Measurements from ENCODE around the gene ZNF365. TPM values are rescaled to one million over a fixed set of nuclear protein-coding genes. Genes with fewer than 3 reads are reported as not detected.

ZNF365 gene
- total RNA-seq, 2 experiments from 2014 or later, result not detected

DNA sequence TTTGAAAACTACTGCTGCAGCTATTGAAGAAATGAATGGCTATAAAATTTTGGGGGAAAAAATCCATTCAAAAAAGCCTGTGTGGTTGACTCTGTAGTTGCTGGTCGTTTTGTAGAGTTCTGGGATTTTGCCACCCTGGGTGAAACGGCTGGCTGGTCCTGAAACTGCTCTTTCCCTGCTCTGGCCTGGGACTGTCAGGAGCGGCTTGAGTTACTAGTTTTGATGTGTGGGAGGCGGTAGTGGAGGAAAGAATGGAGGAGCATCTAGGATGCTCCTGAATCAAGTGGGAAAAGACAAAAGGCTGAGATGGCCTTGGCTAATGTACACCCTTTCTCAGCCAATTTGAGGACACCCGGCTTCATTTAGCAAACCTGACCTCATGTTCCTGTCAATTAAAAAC, 72.5 kb downstream of the ZNF365 start:
- H3K36me3 Mint-ChIP-seq, result no peaks in the 10 kb centered on the region
- CTCF ChIA-PET, result interaction anchor here (2.8 kb wide), 1 partner anchor 9 kb away, joined by 13 read pairs; no protein-coding TSS in a partner anchor
- DNase-seq (no peak), ATAC-seq (no peak)
- peaks cover 32% of the 10 kb centered on the region for H3K27me3 Mint-ChIP-seq
- H3K4me1 Mint-ChIP-seq, result no peaks in the 10 kb centered on the region
- no peak overlapping the region for H3K4me3 Mint-ChIP-seq
- no peaks in the 10 kb centered on the region for H3K9me3 Mint-ChIP-seq (ENCODE audit: low read depth)
- no peak overlapping the region for H3K27ac Mint-ChIP-seq

DNA sequence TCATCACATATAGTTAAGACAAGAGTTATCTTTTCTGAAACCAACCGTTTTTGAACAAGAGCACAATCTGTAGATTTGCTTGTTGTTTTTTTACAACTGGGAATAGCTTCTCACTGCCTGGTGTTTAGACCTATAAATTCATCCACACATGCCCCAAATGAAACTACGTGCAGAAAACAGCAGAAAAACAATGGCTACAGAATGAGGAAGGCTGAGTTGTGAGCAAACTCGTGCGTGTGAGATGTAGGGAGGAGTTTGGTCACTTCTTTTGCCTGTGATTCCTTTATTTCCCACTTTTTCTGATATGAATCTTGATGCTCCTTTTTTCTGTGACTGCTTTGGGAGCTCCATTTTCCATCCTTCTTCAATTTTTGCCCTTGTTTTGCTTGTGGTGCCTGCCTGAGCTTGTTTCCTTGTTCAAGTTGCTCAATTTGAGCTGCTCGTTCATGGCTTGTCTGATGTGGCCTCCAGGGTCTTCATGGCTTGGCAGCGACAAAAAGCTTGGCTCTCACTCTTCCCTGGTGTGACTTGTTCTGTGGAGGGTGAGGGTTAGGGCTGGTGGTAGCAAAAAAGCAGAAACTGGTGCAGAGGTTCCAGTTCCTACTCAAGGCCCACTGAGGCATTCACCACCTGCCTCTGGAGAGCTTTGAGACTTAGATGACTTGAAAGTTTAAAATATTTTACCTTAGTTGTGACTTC, 76.9 kb downstream of the ZNF365 start:
- H3K4me1 Mint-ChIP-seq, result no peaks in the 10 kb centered on the region
- no peak for ATAC-seq
- H3K4me3 Mint-ChIP-seq, result no peak overlapping the region
- DNase-seq, result no peak
- no peaks in the 10 kb centered on the region for H3K9me3 Mint-ChIP-seq (ENCODE audit: low read depth)
- CTCF ChIA-PET, result interaction anchor here (1.0 to 1.5 kb wide), 2 partner anchors 14 to 633 kb away, joined by 3 read pairs; no protein-coding TSS in a partner anchor
- H3K27me3 Mint-ChIP-seq, result peaks cover 38% of the 10 kb centered on the region
- no peaks in the 10 kb centered on the region for H3K36me3 Mint-ChIP-seq
- H3K27ac Mint-ChIP-seq, result no peak overlapping the region

DNA sequence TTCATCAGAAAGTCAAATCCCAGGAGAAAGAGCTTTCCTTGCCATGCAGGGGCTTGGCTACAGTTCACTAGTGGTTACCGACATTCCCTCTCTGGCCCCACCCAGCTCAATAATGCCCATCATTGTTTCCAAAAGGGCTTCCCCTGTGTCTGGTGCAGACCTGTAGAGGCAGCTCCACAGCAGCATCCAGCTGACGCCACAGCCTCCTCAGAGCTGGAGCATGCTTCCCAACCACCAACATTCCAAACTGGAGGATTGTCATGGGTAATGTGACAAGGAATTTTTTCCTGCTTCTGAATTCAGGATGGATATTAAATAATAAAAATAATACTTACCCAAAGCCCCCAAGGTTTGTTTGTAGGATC, 77.4 kb downstream of the ZNF365 start:
- ATAC-seq (no peak), DNase-seq (no peak)
- Mint-ChIP-seq H3K9me3 (ENCODE audit: low read depth) (no peaks in the 10 kb centered on the region), H3K27me3 (peaks cover 42% of the 10 kb centered on the region), H3K4me3 (no peak overlapping the region), H3K36me3 (no peaks in the 10 kb centered on the region), H3K4me1 (peaks cover 5% of the 10 kb centered on the region), H3K27ac (no peak overlapping the region)
- CTCF ChIA-PET, result interaction anchor here (1.5 kb wide), 1 partner anchor 632 kb away, joined by 3 read pairs; no protein-coding TSS in a partner anchor

Other genes with a start within 250 kb of the ZNF365 start
- gene RTKN2, start 105.5 kb upstream of the ZNF365 start, total RNA-seq, result 1 to 10 TPM; 2.9 to 3.8 TPM

Measured in activated CD8-positive, alpha-beta memory T cell treated with anti-CD3 and anti-CD28 coated beads, Interleukin-2, amount 10 ng/mL, durations not matched to agents 7 days and 5 days (primary cell).